Activated naive CD8-positive, alpha-beta T cell treated with anti-CD3 and anti-CD28 coated beads for 36 hours (primary cell): ENCODE results near the gene NVL. TPM values are rescaled to one million over a fixed set of nuclear protein-coding genes. Genes with fewer than 3 reads are reported as not detected.
A peak's percentile ranks its signal among the peaks of the same experiment; 100 is the strongest.
"Not testable (repeated sequence)": the region's sequence is repeated elsewhere in the genome, so short reads cannot be mapped to it uniquely, and the experiment has no call there.

ENCODE experiments used
- DNase-seq: peaks from one replicate; pipeline ENCODE4 v3.0.0; 2021
- H3K27ac Mint-ChIP-seq: one replicate; pipeline ENCODE4 v1.8.0; 2022; ENCODE audit warnings: mild to moderate bottlenecking, moderate library complexity, mixed read lengths
- H3K27me3 Mint-ChIP-seq: one replicate; pipeline ENCODE4 v1.8.0; 2022; ENCODE audit warnings: mild to moderate bottlenecking, mixed read lengths
- H3K36me3 Mint-ChIP-seq: one replicate; pipeline ENCODE4 v1.8.0; 2021; ENCODE audit warnings: mild to moderate bottlenecking, mixed read lengths
- H3K4me1 Mint-ChIP-seq: one replicate; pipeline ENCODE4 v1.8.0; 2021; ENCODE audit warnings: mixed read lengths
- H3K4me3 Mint-ChIP-seq: one replicate; pipeline ENCODE4 v1.8.0; 2022; ENCODE audit warnings: mild to moderate bottlenecking, moderate library complexity, mixed read lengths
- H3K9me3 Mint-ChIP-seq: one replicate; pipeline ENCODE4 v1.8.0; 2022; ENCODE audit warnings: mixed read lengths
- total RNA-seq, 2 experiments: library from RNA; stranded (reverse); gene quantifications; one replicate each; pipeline ENCODE4 v1.2.3, GENCODE V29; 2021

Gene NVL
- total RNA-seq, 2 experiments from 2014 or later: 41.6 to 45.2 TPM

DNA sequence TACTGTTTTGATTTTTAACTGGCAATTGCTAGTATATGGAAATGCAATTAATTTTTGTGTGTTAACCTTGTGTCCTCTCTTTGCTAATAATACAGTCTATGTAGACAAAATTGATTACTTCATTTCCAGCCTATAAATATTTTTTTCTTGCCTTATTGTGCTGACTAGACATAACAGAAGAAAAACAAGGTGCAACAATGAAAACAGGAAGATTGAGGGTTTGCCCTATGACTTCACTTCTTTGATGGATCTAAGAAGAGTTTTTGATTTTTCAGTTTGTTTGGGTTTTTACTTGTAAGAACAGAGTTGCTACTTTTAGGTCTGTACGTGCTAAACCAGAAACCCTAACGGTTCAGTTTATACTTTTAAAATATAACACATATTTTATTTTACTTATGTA lies 18.2 kb upstream of the NVL start:
- Mint-ChIP-seq H3K9me3 (peaks cover 5% of the 10 kb centered on the region), H3K4me3 (no peak overlapping the region), H3K27me3 (no peaks in the 10 kb centered on the region), H3K36me3 (peaks cover 3% of the 10 kb centered on the region), H3K4me1 (peaks cover 10% of the 10 kb centered on the region), H3K27ac (no peak overlapping the region)
- DNase-seq: no peak

GRCh38 chr1:224343679-224344078 lies 13.7 kb upstream of the NVL start:
- H3K36me3 Mint-ChIP-seq: peaks cover 6% of the 10 kb centered on the region
- no peak overlapping the region for H3K27ac Mint-ChIP-seq
- H3K4me1 Mint-ChIP-seq: peaks cover 12% of the 10 kb centered on the region
- no peak for DNase-seq
- peaks cover 7% of the 10 kb centered on the region for H3K9me3 Mint-ChIP-seq
- no peak overlapping the region for H3K4me3 Mint-ChIP-seq
- no peaks in the 10 kb centered on the region for H3K27me3 Mint-ChIP-seq

DNA sequence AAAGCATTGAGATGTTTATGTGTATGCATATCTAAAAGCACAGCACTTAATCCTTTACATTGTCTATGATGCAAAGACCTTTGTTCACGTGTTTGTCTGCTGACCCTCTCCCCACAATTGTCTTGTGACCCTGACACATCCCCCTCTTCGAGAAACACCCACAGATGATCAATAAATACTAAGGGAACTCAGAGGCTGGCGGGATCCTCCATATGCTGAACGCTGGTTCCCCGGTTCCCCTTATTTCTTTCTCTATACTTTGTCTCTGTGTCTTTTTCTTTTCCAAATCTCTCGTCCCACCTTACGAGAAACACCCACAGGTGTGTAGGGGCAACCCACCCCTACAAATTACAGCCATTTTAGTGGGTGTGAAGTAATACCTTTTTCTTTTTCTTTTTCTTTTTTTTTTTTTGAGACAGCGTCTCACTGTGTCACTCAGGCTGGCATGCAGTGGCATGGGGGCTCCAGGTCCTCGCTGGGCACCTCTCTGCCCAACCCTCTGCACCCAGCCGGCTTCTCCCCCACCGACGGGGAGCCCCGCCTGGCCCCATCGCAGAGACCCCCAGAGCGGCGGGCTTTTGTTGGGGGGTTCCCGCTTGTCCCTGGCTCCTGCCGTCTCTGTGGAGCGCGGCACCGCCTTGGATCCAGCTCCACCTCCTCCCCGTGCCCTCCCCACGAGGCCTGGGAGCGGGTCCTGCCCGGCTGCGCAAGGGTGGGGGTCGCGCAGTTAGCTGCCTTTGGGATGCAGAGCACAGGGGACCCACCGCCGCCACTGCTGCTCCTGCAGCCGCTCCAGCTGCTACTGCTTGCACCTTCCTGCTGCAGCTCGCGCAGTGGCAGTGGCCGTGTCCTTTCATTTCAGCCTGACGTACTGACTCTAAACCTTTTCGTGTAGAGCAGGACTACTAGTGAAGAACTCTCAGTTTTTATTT lies 10.7 kb upstream of the NVL start:
- H3K4me3 Mint-ChIP-seq: peak overlapping the region; percentile 61
- peak; percentile 38 for DNase-seq
- not testable (repeated sequence) for H3K4me1 Mint-ChIP-seq, H3K27ac Mint-ChIP-seq, H3K27me3 Mint-ChIP-seq, H3K36me3 Mint-ChIP-seq, H3K9me3 Mint-ChIP-seq

- Mint-ChIP-seq H3K4me1 (peaks cover 4% of the 10 kb centered on the region), H3K4me3 (no peak overlapping the region), H3K9me3 (peaks cover 7% of the 10 kb centered on the region), H3K36me3 (peaks cover 6% of the 10 kb centered on the region), H3K27me3 (no peaks in the 10 kb centered on the region), H3K27ac (no peak overlapping the region)
- no peak for DNase-seq
These were observed 9.6 kb upstream of the NVL start for GRCh38 chr1:224339442-224340033.

- Mint-ChIP-seq H3K36me3 (peaks cover 3% of the 10 kb centered on the region), H3K27ac (no peak overlapping the region), H3K4me3 (no peak overlapping the region), H3K27me3 (no peaks in the 10 kb centered on the region), H3K4me1 (peaks cover 15% of the 10 kb centered on the region), H3K9me3 (peaks cover 2% of the 10 kb centered on the region)
- no peak for DNase-seq
These were observed 8.3 kb upstream of the NVL start for GRCh38 chr1:224338150-224338838.

GRCh38 chr1:224333939-224334786 lies 4.2 kb upstream of the NVL start:
- no peaks in the 10 kb centered on the region for H3K27me3 Mint-ChIP-seq
- H3K9me3 Mint-ChIP-seq: no peaks in the 10 kb centered on the region
- peaks cover 15% of the 10 kb centered on the region for H3K4me1 Mint-ChIP-seq
- H3K27ac Mint-ChIP-seq: no peak overlapping the region
- no peaks in the 10 kb centered on the region for H3K36me3 Mint-ChIP-seq
- no peak for DNase-seq
- H3K4me3 Mint-ChIP-seq: no peak overlapping the region

GRCh38 chr1:224333309-224333926 lies 3.4 kb upstream of the NVL start:
- Mint-ChIP-seq H3K4me1 (peaks cover 19% of the 10 kb centered on the region), H3K9me3 (no peaks in the 10 kb centered on the region), H3K4me3 (no peak overlapping the region), H3K27ac (no peak overlapping the region), H3K27me3 (no peaks in the 10 kb centered on the region), H3K36me3 (no peaks in the 10 kb centered on the region)
- DNase-seq: no peak

DNA sequence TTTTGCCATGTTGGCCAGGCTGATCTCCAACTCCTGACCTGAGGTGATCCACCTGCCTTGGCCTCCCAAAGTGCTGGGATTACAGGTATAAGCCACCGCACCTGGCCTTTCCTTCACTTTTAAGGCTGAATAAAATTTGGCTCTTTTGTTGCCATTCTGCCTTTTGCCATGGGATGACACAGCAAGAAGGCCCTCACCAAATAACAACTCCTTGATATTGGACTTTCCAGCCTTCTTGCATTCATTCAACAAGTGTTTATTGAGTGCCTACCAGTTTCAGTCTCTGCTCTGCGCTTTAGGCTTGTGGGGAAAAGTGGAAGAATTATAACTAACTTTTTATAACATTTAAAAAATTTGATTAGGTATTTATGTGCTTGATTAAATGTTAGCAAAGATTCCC lies 1.9 kb upstream of the NVL start:
- no peaks in the 10 kb centered on the region for H3K9me3 Mint-ChIP-seq
- no peak overlapping the region for H3K27ac Mint-ChIP-seq
- H3K36me3 Mint-ChIP-seq: no peaks in the 10 kb centered on the region
- peaks cover 32% of the 10 kb centered on the region for H3K4me1 Mint-ChIP-seq
- no peak for DNase-seq
- no peak overlapping the region for H3K4me3 Mint-ChIP-seq
- H3K27me3 Mint-ChIP-seq: no peaks in the 10 kb centered on the region

DNA sequence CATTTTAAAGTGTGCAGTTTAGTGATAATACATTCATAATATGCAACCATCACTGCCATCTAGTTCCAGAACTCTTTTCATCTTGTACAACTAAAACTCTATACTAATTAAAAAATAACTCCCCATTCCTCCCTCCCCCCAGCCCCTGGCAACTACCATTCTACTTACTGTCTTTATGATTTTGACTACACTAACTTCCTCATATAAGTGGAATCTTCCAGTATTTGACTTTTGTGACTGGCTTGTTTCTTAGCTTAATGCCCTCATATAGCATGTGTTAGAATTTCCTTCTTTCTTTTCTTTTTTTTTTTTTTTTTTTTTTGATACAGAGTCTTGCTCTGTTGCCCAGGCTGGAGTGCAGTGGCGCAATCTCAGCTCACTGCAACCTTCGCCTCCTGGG lies 1.4 kb upstream of the NVL start:
- DNase-seq: no peak
- no peaks in the 10 kb centered on the region for H3K36me3 Mint-ChIP-seq
- H3K4me1 Mint-ChIP-seq: peaks cover 32% of the 10 kb centered on the region
- H3K27ac Mint-ChIP-seq: no peak overlapping the region
- no peaks in the 10 kb centered on the region for H3K9me3 Mint-ChIP-seq
- no peaks in the 10 kb centered on the region for H3K27me3 Mint-ChIP-seq
- H3K4me3 Mint-ChIP-seq: no peak overlapping the region

DNA sequence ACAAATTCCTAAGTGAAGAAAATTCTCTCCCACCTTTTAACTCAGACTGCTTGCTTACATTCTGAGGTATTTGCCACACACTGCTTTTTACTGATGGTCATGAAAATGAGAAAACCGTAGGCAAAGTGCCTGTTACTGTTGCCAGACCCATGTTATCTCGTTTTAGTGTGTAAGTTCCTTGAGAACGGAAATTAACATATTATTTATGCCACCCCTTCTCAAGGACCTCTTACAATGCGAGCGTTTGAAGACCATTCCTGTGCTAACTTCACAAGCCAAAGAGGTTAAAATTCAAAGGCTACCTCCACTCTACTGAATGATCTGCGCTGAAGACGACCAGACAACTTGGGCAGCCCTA lies 509 bp downstream of the NVL start:
- H3K36me3 Mint-ChIP-seq: no peaks in the 10 kb centered on the region
- peaks cover 33% of the 10 kb centered on the region for H3K4me1 Mint-ChIP-seq
- H3K9me3 Mint-ChIP-seq: no peaks in the 10 kb centered on the region
- no peaks in the 10 kb centered on the region for H3K27me3 Mint-ChIP-seq
- no peak for DNase-seq
- H3K4me3 Mint-ChIP-seq: peak overlapping the region; percentile 96
- H3K27ac Mint-ChIP-seq: peak overlapping the region; percentile 100

- Mint-ChIP-seq H3K9me3 (no peaks in the 10 kb centered on the region), H3K27me3 (no peaks in the 10 kb centered on the region), H3K4me3 (peak overlapping the region; percentile 72), H3K27ac (peak overlapping the region; percentile 35), H3K36me3 (no peaks in the 10 kb centered on the region), H3K4me1 (peaks cover 28% of the 10 kb centered on the region)
- no peak for DNase-seq
These were observed 1.3 kb downstream of the NVL start for GRCh38 chr1:224328644-224329043.

- DNase-seq: no peak
- Mint-ChIP-seq H3K27me3 (no peaks in the 10 kb centered on the region), H3K27ac (no peak overlapping the region), H3K36me3 (peaks cover 3% of the 10 kb centered on the region), H3K4me3 (no peak overlapping the region), H3K9me3 (no peaks in the 10 kb centered on the region), H3K4me1 (peaks cover 24% of the 10 kb centered on the region)
These were observed 4.0 kb downstream of the NVL start for GRCh38 chr1:224325959-224326358.

- Mint-ChIP-seq H3K9me3 (no peaks in the 10 kb centered on the region), H3K4me1 (peaks cover 13% of the 10 kb centered on the region), H3K27ac (no peak overlapping the region), H3K36me3 (peaks cover 3% of the 10 kb centered on the region), H3K4me3 (no peak overlapping the region), H3K27me3 (no peaks in the 10 kb centered on the region)
- DNase-seq: no peak
These were observed 8.3 kb downstream of the NVL start for GRCh38 chr1:224321706-224322105.

DNA sequence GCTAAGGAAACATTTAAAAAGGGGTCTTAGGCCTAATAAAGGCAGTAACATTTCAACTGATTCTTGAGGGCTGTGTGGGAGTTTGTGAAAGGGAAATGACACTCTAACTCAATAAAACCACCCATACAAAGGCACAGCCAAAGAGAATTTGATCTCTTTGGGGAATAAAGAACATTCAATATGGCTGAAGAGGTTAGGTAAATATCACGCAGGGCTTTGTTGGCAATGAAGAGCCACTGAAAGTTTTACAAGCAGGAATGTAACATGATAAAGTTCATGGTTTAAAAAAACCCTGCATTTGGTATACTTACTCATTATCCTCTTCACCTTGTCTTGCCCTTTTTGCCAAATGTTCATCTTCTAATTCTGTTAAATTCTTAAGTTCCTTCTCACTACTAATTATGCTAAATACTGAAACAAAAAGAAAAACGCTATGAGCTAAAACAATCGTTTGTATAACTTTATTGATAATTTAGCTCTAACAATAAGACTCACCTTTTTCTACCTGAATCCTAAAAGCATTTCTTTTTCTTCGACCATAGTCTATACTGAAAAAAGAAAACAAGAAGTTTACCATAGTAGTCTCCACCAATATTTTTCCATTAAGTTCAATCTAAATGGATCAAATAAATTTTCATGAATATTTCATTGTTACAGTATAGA lies 12.5 kb downstream of the NVL start:
- Mint-ChIP-seq H3K36me3 (peaks cover 9% of the 10 kb centered on the region), H3K9me3 (no peaks in the 10 kb centered on the region), H3K27ac (no peak overlapping the region), H3K4me3 (no peak overlapping the region), H3K4me1 (peaks cover 12% of the 10 kb centered on the region), H3K27me3 (no peaks in the 10 kb centered on the region)
- no peak for DNase-seq
